Mesendoderm (in vitro differentiated cells): ENCODE results near the gene PCNT.
A peak's percentile ranks its signal among the peaks of the same experiment; 100 is the strongest.
"Not testable (repeated sequence)": the region's sequence is repeated elsewhere in the genome, so short reads cannot be mapped to it uniquely, and the experiment has no call there.

Experiments used
- DNase-seq: peaks from one replicate; pipeline ENCODE4 v3.0.0; 2013
- H2AK5ac ChIP-seq: 2 replicates; pipeline ENCODE4 v1.6.1; 2013; ENCODE audit warnings: low read length, inconsistent platforms
- H2BK120ac ChIP-seq: 2 replicates; pipeline ENCODE4 v1.6.1; 2013; ENCODE audit warnings: low read depth, mild to moderate bottlenecking, low read length, moderate library complexity, mixed read lengths
- H2BK15ac ChIP-seq: replicated peaks from 2 replicates; pipeline ENCODE4 v1.6.1; 2013; ENCODE audit warnings: low read depth, mild to moderate bottlenecking, moderate library complexity
- H2BK5ac ChIP-seq: 2 replicates; pipeline ENCODE4 v1.6.1; 2013; ENCODE audit warnings: low read length, inconsistent platforms
- H3K18ac ChIP-seq: 2 replicates; pipeline ENCODE4 v1.6.1; 2013; ENCODE audit warnings: mild to moderate bottlenecking, low read length, mixed read lengths
- H3K23ac ChIP-seq: one replicate; pipeline ENCODE4 v1.6.1; 2013; ENCODE audit warnings: low read length
- H3K27ac ChIP-seq: 2 replicates; pipeline ENCODE4 v1.5.1; 2013; ENCODE audit warnings: low read depth, mild to moderate bottlenecking, inconsistent platforms, low read length, moderate library complexity
- H3K27me3 ChIP-seq: 2 replicates; pipeline ENCODE4 v1.6.1; 2013; ENCODE audit warnings: low read length, control low read depth, mild to moderate bottlenecking, inconsistent platforms; ENCODE audit not compliant: insufficient read depth, poor library complexity
- H3K36me3 ChIP-seq: 2 replicates; pipeline ENCODE4 v1.6.1; 2013; ENCODE audit warnings: low read length, inconsistent platforms; ENCODE audit not compliant: control insufficient read depth, insufficient read depth
- H3K4ac ChIP-seq: one replicate; pipeline ENCODE4 v1.6.1; 2013; ENCODE audit warnings: low read depth, mild to moderate bottlenecking, low read length, moderate library complexity
- H3K4me1 ChIP-seq: 2 replicates; pipeline ENCODE4 v1.6.1; 2013; ENCODE audit warnings: low read depth, low read length, inconsistent platforms; ENCODE audit not compliant: control insufficient read depth
- H3K4me2 ChIP-seq: 2 replicates; pipeline ENCODE4 v1.6.1; 2013; ENCODE audit warnings: low read length
- H3K4me3 ChIP-seq: 2 replicates; pipeline ENCODE4 v1.5.1; 2013; ENCODE audit warnings: mild to moderate bottlenecking, low read length
- H3K56ac ChIP-seq: one replicate; pipeline ENCODE4 v1.6.1; 2013; ENCODE audit warnings: low read length
- H3K79me1 ChIP-seq: 2 replicates; pipeline ENCODE4 v1.6.1; 2013; ENCODE audit warnings: low read length, inconsistent platforms
- H3K79me2 ChIP-seq: 2 replicates; pipeline ENCODE4 v1.6.1; 2013; ENCODE audit warnings: mild to moderate bottlenecking, low read length; ENCODE audit not compliant: control insufficient read depth, insufficient read depth
- H3K9ac ChIP-seq: 2 replicates; pipeline ENCODE4 v1.6.1; 2013; ENCODE audit warnings: low read length, inconsistent platforms
- H4K5ac ChIP-seq: one replicate; pipeline ENCODE4 v1.6.1; 2013; ENCODE audit warnings: low read length
- H4K8ac ChIP-seq: one replicate; pipeline ENCODE4 v1.6.1; 2013; ENCODE audit warnings: low read depth, mild to moderate bottlenecking, control low read depth, low read length, moderate library complexity
- WGBS: extraction: QIAGEN DNeasy Blood & Tissue Kit; methylation state at CpG from one replicate; pipeline ENCODE4 v1.1.7; 2013; ENCODE audit warnings: low lambda C conversion rate, missing lambda C conversion rate; ENCODE audit not compliant: insufficient coverage; ENCODE audit errors: extremely low coverage; 5-methylcytosine and 5-hydroxymethylcytosine counted together

PCNT gene

DNA sequence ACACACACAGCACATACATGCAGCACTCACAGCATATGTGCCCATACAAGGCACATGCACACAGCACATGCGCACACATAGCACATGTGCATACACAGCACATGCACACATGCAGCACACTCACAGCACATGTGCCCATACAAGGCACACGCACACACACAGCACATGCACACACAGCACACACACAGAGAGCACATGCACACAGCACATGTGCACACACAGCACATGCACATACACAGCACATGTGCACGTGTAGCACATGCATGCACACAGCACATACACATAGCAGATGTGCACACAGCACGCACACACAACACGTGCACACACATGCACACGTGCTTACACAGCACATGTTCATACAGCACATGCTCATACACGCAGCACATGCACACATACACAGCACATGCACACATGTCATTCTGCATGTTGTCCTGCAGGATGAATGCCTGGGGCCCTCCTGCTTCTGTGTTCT is 48.1 kb downstream of the PCNT start:
- no peak overlapping the region for H2BK15ac ChIP-seq
- no CpG with 5 or more reads among the region's 7 CpGs for WGBS
- no peak overlapping the region for H3K27ac ChIP-seq
- peaks cover 31% of the 10 kb centered on the region for H3K79me2 ChIP-seq
- no peak overlapping the region for H2BK120ac ChIP-seq
- H3K4ac ChIP-seq, result no peak overlapping the region
- no peak overlapping the region for H3K18ac ChIP-seq
- H3K79me1 ChIP-seq, result peaks cover 33% of the 10 kb centered on the region
- no peak overlapping the region for H3K4me3 ChIP-seq
- no peak for DNase-seq
- H3K23ac ChIP-seq, result peak overlapping the region; percentile 89
- H3K56ac ChIP-seq, result no peak overlapping the region
- H2AK5ac ChIP-seq, result no peak overlapping the region
- peaks cover 13% of the 10 kb centered on the region for H3K36me3 ChIP-seq
- no peak overlapping the region for H2BK5ac ChIP-seq
- H3K9ac ChIP-seq, result no peak overlapping the region
- no peak overlapping the region for H3K4me2 ChIP-seq
- H4K5ac ChIP-seq, result no peak overlapping the region
- H3K27me3 ChIP-seq, result no peaks in the 10 kb centered on the region
- no peak overlapping the region for H4K8ac ChIP-seq
- no peaks in the 10 kb centered on the region for H3K4me1 ChIP-seq

DNA sequence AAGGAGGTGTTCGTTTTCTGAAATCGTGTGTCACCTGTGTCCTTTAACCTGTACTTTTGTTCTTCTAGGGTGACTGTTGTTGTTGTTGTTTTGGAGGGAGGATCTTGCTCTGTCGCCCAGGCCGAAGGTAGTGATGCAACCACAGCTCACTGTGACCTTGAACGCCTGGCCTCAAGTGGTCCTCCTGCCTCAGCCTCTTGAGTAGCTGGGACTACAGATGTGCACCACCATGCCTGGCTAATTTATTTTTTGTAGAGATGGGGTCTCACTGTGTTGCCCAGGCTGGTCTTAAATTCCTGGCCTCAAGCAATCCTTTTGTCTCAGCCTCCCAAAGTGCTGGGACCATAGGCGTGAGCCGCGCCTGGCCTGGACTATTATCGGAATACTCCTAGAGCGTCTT is 49.0 kb downstream of the PCNT start:
- peaks cover 33% of the 10 kb centered on the region for H3K79me1 ChIP-seq
- H2BK120ac ChIP-seq, H2BK15ac ChIP-seq, H3K18ac ChIP-seq, H3K36me3 ChIP-seq, H4K8ac ChIP-seq, H4K5ac ChIP-seq, H3K9ac ChIP-seq, H3K4me1 ChIP-seq, H2BK5ac ChIP-seq, DNase-seq, H3K27me3 ChIP-seq, H2AK5ac ChIP-seq, H3K4ac ChIP-seq, H3K23ac ChIP-seq, H3K4me2 ChIP-seq, H3K27ac ChIP-seq, H3K4me3 ChIP-seq, H3K56ac ChIP-seq: not testable (repeated sequence)
- H3K79me2 ChIP-seq, result peaks cover 31% of the 10 kb centered on the region
- no CpG with 5 or more reads among the region's 10 CpGs for WGBS

DNA sequence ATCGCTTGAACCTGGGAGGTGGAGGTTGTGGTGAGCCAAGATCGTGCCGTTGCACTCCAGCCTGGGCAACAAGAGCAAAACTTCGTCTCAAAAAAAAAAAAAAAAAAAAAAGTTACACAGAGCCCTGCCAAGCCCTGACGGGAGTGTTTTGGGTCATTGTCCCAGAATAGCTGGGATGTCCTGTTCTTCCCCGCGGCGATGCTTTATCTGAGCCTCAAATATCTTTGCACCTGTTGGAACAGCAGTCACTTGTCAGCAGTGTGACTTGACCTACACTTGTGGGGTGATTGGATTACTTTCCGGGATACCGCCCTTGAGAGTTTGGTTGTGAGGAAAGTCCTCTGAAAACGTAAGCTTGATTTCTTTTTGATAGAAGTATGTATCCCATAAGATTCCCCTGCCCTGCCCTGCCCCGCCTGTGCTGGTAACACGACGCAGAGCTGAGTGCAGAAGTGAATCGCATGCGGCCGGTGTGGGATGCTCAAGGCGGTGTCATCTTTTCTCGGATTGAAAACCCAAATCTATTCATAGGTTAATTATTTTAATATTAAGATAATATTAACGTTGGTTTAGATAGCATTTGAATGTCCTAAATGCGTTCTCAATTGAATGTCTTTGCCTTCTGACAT is 50.9 kb downstream of the PCNT start:
- Histone ChIP-seq H3K27ac (no peak overlapping the region), H3K79me2 (peaks cover 35% of the 10 kb centered on the region), H3K4ac (no peak overlapping the region), H3K79me1 (peaks cover 34% of the 10 kb centered on the region), H2AK5ac (no peak overlapping the region), H2BK120ac (no peak overlapping the region), H3K18ac (no peak overlapping the region), H3K36me3 (peaks cover 8% of the 10 kb centered on the region), H3K4me2 (no peak overlapping the region), H3K4me1 (no peaks in the 10 kb centered on the region), H3K23ac (no peak overlapping the region), H3K56ac (no peak overlapping the region), H3K9ac (no peak overlapping the region), H3K4me3 (no peak overlapping the region), H4K8ac (no peak overlapping the region), H3K27me3 (no peaks in the 10 kb centered on the region), H2BK15ac (no peak overlapping the region), H4K5ac (no peak overlapping the region), H2BK5ac (no peak overlapping the region)
- WGBS, result no CpG with 5 or more reads among the region's 21 CpGs
- no peak for DNase-seq

DNA sequence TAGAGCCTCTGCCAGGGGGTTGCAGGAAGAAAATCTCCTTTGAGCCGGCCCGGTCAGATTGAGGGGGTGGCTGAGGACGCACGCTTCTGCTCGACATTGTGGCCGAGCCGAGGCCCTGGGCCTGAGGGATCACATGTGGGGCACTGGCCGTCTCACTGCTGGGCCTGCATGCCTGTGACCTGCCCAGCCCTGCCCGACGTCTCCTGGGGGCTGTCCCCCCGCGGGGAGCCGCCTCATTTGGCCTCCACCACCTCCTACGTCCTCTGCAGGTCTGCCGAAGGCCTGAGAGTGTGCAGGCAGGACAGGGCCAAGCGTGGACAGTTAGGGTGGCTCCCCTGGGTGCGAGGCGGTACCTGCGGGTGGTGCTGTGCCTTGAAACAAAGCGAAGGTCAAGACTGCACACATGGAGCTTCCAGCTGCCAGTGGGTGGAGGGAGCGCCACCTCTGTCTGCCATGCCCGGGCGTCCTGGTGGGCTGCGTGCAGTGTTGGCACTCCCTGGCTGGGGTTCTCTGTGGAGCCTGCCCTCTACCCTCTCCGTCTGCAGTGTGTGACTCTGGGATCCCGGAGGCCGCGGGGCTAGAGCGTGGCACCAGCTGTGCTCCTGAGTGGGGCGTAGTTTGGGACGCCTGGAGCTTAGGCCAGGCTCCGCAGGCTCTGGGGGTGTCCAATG is 51.7 kb downstream of the PCNT start:
- WGBS, result no CpG with 5 or more reads among the region's 32 CpGs
- Histone ChIP-seq H3K4me1 (no peaks in the 10 kb centered on the region), H3K56ac (no peak overlapping the region), H3K27ac (no peak overlapping the region), H3K4me3 (no peak overlapping the region), H4K8ac (no peak overlapping the region), H2BK5ac (no peak overlapping the region), H4K5ac (no peak overlapping the region), H3K27me3 (no peaks in the 10 kb centered on the region), H3K4ac (no peak overlapping the region), H2BK15ac (no peak overlapping the region), H2BK120ac (no peak overlapping the region), H3K79me2 (peaks cover 38% of the 10 kb centered on the region), H3K79me1 (peaks cover 36% of the 10 kb centered on the region), H2AK5ac (no peak overlapping the region), H3K18ac (no peak overlapping the region), H3K9ac (no peak overlapping the region), H3K4me2 (no peak overlapping the region), H3K23ac (no peak overlapping the region), H3K36me3 (peaks cover 8% of the 10 kb centered on the region)
- DNase-seq, result no peak

DNA sequence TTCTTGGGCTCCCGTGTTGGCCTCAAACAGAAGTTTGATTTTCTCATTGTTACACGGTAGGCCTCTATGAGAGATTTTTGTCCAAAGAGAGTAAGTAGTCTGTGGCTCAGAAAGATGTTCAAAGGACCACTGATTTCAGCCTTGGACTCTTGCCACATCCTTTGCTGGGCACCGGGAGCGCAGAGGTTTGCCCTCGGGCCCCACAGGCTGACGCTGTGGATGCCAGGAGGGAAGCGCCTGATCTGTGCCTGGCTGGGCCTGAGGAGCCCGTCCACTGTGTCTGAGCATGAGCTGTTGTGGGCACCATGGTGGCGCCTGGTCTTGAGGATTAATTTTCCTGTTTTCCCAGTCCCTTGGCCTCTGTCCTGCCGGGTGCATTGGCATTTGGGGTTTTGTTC is 52.3 kb downstream of the PCNT start:
- peaks cover 36% of the 10 kb centered on the region for H3K79me1 ChIP-seq
- H3K27ac ChIP-seq, result no peak overlapping the region
- H4K5ac ChIP-seq, result no peak overlapping the region
- no peak overlapping the region for H3K4me3 ChIP-seq
- peaks cover 8% of the 10 kb centered on the region for H3K36me3 ChIP-seq
- no peak overlapping the region for H2BK5ac ChIP-seq
- H3K79me2 ChIP-seq, result peaks cover 38% of the 10 kb centered on the region
- no peak overlapping the region for H2BK120ac ChIP-seq
- no CpG with 5 or more reads among the region's 10 CpGs for WGBS
- no peak overlapping the region for H3K9ac ChIP-seq
- H3K27me3 ChIP-seq, result no peaks in the 10 kb centered on the region
- H4K8ac ChIP-seq, result no peak overlapping the region
- H3K23ac ChIP-seq, result no peak overlapping the region
- no peak overlapping the region for H2AK5ac ChIP-seq
- no peak overlapping the region for H3K4me2 ChIP-seq
- no peak overlapping the region for H3K18ac ChIP-seq
- no peak overlapping the region for H3K4ac ChIP-seq
- no peaks in the 10 kb centered on the region for H3K4me1 ChIP-seq
- DNase-seq, result no peak
- no peak overlapping the region for H3K56ac ChIP-seq
- H2BK15ac ChIP-seq, result no peak overlapping the region
